Stimulated activated CD4-positive, alpha-beta T cell treated with anti-CD3 and anti-CD28 coated beads, Interleukin-1b, Interleukin-23, amount 100 ng/mL, for 4 hours (primary cell): Measurements from ENCODE around the gene PDGFRB.

Experiments used
- DNase-seq, 2 donors: peaks; one replicate each; pipeline ENCODE4 v3.0.0-alpha.2; 2020; ENCODE audit warnings: low read depth in 2 of 2

PDGFRB gene

DNA sequence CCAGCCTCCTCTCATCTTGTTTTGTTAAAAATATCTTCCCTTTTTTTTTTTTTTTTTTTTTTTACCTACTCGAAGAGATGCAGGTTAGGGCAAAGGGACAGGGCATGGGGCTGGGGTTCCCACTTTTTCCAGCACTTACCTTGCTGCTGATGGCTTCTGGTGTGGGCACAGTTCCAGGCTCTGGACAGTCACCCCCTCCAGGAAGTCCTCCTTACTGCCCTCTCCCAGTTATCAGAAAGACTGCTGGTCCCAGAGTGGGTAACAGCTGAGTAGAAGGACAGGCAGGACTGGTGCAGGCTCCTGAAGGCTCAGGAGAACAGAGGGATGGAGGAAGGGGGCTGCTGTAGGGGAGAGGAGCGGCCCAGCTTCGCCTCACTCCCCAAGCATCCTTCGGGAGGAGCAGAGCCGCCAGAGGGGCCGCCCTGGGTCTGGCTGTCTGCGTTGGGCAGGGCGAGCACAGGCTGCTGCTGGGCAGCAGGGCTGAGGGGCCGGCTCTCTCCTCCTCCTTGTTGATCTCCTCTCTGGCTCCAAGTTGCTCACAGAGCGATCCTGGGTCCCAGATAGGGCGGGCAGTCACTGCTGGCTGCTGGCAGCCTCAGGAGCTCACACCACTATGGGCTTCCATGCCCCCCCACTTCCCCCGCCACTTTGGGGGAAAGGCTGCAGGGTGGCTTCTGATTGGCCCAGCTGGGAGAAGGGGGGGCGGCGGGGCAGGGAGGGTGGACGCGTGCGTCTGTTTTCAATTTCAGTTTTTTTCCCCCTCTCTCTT is at the start of gene PDGFRB:
Gene PDGFRB, minus strand, starts transcription at position 588 of the 769 bp plus-strand sequence. CDS start 18,798 bp downstream, outside the sequence.
- peak; percentile 2 to 9 for DNase-seq

DNA sequence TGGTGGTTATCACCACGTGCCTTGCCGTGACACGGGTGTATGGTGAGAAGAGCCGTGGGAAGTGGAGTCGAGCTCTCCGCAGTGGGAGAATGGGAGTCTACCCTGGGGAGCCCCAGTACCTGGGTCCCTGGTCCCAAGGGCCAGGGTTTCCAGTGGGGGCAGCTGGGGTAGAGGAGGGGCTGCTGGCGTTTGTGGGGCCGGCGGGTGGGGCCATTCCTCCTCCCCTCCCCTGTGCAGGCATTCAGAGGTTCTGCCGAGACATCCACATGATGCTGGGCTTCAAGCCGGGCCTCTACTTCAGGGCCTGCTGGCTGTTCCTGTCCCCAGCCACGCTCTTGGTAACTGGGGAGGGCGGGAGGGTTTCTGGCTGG is 48.9 kb upstream of the PDGFRB start:
- DNase-seq, result no peak

DNA sequence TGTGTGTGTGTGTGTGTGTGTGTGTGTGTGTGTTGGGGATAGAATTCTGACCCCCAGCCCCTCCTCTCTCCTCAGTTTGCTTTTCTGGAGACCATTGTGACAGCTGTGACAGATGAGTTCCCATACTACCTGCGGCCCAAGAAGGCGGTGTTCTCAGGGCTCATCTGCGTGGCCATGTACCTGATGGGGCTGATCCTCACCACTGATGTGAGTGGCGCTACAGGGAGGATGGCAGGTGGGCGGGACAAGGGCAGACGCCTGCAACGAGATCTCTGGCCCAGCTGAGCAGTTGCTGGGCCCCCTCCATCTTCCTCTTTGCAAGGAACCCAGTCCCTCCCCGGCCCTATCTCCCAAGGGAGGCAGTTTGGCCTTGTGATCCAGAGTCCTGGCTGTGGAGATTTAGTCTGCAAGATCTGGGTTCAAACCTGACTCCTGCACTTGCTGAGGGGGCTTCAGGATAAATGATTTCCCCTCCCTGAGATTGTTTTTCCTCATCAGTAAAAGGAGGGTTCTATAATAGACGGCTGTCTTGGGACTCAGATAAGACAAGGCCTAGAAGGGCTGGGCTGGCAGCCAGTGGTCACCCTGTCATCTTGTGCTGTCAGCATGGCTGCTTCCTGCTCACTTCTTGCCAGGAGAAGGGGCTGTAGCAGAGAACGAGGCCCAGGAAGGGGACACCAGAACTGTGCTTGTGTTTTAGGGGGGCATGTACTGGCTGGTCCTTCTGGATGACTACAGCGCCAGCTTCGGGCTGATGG is 48.4 kb upstream of the PDGFRB start:
- no peak for DNase-seq

DNA sequence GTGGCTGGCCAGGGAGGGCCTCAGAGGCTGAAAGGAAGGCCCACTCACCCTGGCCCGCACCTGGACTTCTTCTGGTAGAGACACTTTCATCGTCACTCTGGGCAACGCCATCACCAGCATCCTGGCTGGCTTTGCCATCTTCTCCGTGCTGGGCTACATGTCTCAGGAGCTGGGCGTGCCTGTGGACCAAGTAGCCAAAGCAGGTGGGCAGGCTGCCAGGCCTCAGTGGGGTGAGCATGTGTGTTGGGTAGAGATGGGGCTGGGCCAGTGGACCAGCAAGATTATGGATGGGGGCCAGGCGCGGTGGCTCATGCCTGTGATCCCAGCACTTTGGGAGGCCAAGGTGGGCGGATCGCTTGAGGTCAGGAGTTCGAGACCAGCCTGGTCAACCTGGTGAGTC is 46.9 kb upstream of the PDGFRB start:
- no peak for DNase-seq

DNA sequence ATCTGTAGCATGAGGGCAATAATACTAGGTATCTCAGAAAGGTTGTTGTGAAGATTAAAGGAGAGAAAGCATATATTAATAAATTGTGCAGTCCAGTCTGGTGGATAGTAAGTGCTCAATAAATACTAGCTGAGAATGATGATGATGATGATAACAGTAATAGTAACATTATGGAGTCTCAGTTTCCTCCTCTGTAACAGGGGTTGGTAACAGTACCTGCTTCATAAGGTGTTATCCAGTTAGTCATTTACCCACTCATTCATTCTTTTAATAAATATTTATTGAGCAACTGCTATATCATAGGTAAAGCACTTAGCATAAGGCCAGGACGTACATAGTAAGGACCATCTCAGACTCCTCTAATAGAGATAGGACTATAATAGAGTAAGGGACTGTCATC is 41.8 kb upstream of the PDGFRB start:
- no peak for DNase-seq

DNA sequence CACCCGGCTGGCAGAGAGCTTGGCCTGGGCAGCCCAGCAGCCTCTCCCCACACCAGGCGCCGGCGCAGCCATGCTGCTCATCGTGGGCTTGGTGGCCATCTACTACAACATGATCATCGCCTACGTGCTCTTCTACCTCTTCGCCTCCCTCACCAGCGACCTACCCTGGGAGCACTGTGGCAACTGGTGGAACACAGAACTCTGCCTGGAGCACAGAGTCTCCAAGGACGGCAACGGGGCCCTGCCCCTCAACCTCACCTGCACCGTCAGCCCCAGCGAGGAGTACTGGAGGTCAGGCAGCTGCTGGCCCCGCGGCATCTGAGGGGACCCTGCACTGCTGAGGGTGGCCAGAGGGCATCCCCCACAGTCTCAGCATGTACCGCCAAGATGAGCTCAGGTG is 41.3 kb upstream of the PDGFRB start:
- no peak for DNase-seq

DNA sequence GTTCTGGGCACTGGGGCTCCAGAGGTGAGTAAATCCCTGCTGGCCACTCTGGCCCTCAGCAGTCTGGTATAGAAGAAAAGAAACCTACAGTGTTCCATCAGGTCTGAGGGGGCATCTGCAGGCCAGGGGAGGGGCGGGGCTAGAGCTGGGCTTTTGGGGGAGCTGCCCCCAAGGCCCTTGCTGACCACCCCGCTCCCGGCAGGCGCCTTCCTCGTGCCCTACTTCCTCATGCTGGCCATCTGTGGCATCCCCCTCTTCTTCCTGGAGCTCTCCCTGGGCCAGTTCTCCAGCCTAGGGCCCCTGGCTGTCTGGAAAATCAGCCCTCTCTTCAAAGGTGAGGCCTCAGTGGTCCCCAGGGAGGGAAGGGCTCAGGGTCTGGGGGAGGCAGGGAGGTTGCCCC is 40.9 kb upstream of the PDGFRB start:
- no peak for DNase-seq

DNA sequence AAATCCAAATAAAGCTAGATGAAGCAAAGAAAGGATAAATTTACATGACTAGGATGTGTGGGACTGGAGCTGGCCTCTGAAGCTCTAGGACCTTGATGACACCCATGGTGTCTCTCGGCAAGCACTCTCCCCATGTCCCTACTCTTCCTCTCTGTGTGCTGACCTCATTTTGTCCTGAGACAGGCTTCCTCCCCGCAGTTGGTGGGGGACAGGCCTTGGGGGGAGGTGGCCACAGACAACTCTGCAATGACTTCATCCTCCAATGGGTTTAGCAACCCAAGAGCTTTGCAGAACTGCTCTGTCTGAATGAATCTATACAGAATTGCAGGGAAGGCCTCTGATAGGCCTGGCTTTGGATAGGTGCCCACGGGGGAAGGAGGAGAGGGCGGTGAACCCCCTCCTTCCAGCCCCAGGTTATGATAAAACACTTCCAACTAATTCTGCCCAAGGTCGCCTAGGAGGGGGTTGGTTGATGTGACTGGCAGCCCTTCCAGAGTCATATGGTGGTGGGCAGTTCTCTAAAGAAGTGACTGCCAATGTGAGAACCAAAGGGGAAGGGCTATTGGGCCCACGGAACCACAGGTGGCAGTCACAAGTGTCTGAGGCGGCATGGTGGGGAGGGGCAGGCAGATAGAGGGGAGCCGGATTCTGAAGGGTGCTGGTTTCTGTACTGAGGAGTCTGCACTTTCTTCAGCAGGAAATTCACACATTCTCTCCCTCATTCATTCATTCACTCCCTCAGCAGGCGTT is 40.3 kb upstream of the PDGFRB start:
- no peak for DNase-seq

DNA sequence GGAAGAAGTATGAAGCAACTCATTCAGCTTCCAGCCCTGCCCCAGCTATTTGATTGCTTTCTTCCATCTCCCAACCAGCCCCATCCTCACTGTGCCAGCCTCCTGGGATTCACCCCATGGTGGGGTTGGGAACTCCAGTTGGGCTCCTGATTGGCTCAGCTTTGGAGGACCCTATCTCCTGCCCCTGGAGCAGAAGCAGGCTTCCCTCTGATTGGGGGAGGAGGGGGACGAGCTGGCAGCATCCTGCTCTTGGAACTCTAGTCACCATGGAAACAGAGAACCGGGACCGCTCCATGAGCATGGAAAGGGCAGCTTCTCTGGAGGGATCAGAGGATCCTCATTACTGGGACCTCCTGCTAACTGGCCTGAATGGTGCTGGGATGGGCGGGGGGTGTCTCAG is 36.8 kb upstream of the PDGFRB start:
- no peak for DNase-seq

DNA sequence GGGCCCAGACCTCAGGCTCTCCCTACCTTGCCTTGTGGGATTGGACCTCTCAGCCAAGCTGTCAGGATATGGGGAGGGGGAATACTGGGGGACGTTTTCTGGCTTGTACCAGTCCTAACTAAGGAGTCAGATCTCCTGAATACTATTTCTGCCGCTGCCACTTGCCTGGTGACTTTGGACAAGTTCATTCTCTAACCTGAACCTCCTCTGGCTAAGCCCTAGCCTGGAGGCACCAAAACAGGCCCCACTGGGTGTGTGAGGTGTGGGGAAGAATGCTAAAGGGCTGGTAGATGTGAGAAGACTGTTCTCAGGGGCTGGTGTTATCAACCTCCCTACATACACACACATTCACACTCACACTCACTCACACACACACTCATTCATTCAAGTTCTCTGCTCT is 35.3 kb upstream of the PDGFRB start:
- no peak for DNase-seq

DNA sequence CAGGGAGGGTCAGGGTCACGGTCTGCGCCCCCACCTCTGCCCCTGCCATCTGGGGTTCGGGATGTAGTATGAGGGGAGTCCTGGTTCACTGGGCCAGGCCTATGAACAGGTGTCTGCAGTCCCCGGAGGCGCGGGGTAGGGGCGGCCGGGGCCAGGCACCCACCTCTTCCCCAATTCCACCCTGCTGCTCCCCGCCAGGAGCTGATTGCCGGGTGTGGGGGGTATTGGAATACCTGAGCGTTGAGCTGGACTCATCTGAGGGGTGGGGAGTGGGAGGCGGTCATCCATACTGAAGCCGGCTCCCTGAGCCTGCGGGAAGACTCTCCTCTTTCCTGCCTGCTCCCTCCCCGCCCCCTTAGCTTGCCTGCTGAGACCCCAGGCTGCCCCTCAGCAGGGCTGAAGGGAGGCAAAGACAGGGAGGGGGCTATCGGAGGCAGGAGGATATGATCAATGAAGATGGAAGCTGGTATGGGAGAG is 34.9 kb upstream of the PDGFRB start:
- DNase-seq, result no peak

DNA sequence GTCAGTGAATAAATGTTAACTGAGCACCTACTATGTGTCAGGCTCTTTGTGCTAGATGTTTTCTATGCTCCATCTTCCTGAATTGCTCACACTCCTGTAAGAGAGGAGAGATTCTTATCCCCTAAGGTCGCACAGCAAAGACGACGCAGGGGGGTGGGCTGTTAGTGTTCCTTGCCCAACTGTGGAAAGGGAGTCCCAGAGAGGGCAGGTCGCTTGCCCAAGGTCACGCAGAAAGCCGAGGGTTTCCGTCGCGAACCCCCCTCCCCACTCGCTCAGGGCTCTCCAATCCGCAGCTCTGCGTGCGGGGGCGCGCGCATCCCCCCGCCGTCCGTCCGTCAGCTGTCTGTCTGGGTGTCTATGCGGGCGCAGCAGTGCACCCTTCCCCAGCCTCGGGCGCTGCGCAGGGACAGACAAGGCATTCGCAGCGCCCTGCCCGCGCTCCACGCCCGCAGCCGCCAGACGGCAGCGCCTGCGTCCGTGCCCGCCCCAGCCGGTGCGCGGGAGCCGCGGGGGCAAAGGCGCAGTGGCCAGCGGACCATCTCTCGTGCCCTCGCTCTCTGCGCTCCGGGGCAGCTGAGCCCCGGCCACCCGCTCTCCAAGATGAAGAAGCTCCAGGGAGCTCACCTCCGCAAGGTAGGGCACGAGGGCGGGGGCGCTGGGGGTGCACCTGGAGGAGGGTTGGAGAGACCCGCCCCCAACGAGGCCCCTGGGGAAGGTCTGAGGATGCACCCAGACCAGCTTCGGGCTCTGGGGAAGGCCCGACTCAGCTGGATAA is 34.3 kb upstream of the PDGFRB start, which contains the start of gene SLC6A7:
Gene SLC6A7, plus strand, starts transcription at position 335 of the 775 bp plus-strand sequence. Its CDS starts 266 bp downstream, at position 601.
- DNase-seq, result no peak

DNA sequence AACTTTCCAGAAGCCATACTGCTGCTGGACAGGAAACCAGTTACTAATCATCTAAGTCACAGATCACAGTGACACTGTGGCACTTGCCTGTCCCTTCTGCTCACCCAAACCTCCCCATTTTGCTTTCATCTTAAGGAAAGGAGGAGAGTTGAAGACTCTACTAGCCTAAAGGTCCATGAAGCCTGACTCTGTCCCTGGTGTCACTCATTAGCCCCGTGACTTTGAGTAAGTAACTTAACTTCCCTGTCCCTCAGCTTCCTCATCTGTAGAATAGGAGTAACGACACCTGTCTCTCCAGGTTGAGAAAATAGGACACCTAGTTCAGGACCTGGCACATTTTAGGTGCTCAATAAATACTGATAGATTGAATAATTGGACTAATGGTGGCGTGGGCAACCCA is 33.7 kb upstream of the PDGFRB start:
- no peak for DNase-seq

DNA sequence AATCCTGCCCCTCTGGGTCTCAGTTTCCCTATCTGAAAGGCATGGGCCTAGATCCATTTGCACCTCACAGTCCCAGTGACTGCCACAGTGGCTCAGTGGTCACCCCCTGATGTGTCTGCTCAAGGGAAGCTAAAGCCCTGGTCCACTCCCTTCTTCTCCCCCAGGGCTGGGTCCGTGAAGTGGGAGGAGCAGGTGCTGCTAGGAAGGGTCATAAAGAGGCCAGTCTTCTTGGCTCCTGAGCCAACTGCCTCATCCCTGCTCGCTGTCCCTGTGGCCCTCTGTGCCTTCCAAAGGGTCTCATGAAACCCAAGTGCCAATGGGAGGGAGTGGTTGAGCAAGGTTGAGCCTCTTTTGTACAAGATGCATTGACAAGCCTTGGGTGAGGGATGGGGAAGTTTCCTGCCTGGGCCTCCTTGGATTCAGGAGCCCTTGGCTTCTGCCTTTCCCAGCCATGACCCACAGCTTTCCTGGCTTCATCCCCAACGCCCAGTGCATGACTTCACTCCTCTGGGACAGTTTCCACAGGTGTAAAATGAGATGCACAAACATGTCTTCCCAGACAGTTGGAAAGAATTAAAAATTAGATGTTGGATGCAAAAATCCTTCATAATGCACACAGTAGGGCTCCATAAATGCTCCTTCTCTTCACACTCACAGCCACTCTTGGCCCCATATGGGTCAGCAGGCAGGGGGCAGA is 32.6 kb upstream of the PDGFRB start:
- DNase-seq, result no peak

DNA sequence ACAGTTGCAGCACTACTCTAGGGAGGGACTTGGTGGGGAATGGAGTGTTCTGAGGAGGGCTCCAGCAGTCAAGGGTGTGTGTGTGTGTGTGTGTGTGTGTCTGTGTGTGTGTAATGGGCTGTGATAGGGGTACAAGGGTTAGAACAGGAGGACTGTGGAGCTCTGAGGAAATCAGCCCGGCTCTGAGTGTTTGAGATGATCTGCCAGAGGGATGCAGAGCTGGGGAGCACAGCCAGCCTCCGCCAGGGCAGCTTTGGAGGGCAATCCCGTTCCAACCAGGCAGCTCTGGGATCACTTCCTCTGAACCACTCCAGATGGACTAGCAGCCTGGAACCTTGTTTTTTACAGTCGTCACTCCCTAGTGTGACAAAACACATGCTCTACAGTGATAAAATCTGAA is 31.3 kb upstream of the PDGFRB start:
- no peak for DNase-seq

DNA sequence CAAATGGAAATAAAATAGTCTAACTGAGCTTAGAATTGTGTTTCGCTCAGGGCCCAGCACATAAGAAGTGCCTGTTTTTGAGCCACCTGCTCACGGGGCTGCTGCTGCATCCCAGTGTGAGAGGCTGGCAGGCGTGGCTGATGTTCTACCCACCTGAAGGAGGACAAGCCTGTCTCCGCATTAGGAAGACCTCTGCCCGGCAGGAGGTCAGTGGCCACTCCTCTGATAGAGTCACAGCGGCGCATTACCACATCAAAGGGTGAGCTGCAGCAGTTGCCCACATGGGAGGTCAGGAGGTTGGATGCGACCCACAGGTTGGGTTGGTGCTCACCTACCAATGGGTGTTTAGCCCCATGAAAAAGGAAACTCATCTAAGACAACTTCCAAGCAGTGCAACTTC is 30.5 kb upstream of the PDGFRB start:
- no peak for DNase-seq

DNA sequence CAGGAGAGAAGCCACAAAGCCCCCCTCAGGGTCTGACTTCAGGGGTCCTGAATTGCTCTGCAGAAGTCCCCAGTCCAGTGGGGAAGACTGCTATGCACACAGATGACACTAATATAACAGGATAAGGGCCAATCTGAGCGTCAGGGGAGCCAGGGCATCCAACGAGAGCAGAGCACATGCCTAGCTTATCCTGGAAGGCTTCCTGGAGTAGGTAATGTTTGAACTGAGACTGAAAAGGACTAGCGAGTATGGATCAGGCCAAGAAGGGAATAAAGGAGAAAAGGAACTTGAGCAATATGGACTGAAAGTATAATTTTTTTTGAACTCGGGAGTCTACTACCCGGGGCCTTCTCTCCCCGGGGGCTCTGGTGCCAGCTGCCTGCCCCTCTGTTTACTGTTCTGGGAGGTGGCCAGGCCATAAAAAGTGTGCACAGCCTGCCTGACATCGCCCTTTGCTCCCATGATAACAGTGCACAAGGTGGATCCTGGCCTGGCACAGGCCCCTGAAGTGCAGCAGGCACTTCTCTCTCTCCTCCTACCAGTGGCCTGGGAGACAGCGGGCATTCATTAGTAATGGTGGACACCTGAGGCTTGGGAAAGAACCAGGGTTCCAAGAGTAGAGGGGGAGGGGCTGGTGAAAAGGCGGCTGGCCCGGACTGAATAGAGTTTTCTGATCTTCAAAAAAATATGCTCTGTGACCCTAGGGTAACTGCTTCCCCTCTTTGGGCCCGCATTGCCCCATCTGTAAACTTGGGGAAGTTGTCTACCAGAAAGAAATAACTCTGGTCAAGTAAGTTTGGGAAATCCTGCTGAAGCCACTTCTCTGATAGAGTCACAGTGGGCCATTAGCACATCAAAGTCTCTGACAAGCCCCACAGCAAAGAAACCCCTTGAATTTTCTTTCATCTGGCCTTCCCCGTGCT is 29.6 kb upstream of the PDGFRB start:
- no peak for DNase-seq

DNA sequence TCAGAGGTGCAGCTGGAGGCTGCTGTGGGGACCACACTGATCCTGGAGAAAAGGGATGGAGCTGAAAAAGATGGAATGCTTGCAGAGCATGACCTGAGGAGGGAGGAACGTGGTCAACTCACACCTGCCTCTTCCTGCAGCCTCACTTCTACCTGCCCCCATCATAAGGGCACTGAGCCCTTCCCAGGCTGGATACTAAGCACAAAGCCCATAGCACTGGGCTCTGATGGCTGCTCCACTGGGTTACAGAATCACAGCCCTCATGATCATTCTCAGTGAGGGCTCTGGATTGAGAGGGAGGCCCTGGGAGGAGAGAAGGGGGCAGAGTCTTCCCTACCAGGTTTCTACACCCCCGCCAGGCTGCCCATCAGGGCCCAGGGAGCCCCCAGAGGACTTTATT is 28.4 kb upstream of the PDGFRB start:
- DNase-seq, result no peak

DNA sequence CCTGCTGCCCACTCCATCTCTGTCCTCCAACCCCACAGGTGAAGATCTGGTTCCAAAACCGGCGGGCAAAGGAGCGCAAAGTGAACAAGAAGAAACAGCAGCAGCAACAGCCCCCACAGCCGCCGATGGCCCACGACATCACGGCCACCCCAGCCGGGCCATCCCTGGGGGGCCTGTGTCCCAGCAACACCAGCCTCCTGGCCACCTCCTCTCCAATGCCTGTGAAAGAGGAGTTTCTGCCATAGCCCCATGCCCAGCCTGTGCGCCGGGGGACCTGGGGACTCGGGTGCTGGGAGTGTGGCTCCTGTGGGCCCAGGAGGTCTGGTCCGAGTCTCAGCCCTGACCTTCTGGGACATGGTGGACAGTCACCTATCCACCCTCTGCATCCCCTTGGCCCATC is 27.8 kb upstream of the PDGFRB start:
- DNase-seq, result no peak

DNA sequence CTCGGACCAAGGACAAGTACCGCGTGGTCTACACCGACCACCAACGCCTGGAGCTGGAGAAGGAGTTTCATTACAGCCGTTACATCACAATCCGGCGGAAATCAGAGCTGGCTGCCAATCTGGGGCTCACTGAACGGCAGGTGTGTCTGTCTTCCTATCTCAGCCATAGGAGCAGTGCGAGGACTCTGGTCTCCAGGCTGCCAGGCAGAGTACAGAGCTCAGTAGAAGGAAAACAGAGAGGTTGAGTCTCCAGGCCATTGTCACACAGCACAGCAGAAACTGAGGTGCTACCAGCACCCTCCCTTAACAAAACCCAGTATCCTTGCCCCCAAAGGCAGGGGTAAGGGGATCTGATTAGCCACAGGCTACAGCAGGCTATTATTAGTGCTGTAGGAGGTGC is 27.1 kb upstream of the PDGFRB start:
- DNase-seq, result no peak
